GM23248 (cell line): ENCODE data around the gene MIOS. TPM values are rescaled to one million over a fixed set of nuclear protein-coding genes. Genes with fewer than 3 reads are reported as not detected.

Source experiments
- DNase-seq: peaks from one replicate; pipeline ENCODE4 v3.0.0-alpha.2; 2015
- H2AFZ ChIP-seq: fragments of 200-600 bp; sonication (generic); 2 replicates; pipeline ENCODE4 v1.6.1; 2016; ENCODE audit warnings: antibody characterized with exemption
- H3F3A ChIP-seq: fragments of 200-600 bp; sonication (generic); 2 replicates; pipeline ENCODE4 v1.6.1; 2016; ENCODE audit warnings: mild to moderate bottlenecking, antibody characterized with exemption, mixed run types; ENCODE audit not compliant: insufficient read depth
- H3K27ac ChIP-seq: fragments of 200-600 bp; sonication (generic); 2 replicates; pipeline ENCODE4 v1.5.1; 2016; ENCODE audit warnings: mild to moderate bottlenecking
- H3K27me3 ChIP-seq: fragments of 200-600 bp; sonication (generic); replicated peaks from 2 replicates; pipeline ENCODE4 v1.6.1; 2016; ENCODE audit warnings: mild to moderate bottlenecking; ENCODE audit not compliant: insufficient read depth
- H3K36me3 ChIP-seq: fragments of 200-600 bp; sonication (generic); 2 replicates; pipeline ENCODE4 v1.6.1; 2016; ENCODE audit warnings: low read depth, mild to moderate bottlenecking
- H3K4me1 ChIP-seq: fragments of 200-600 bp; sonication (generic); 2 replicates; pipeline ENCODE4 v1.6.1; 2016; ENCODE audit warnings: mild to moderate bottlenecking; ENCODE audit not compliant: insufficient read depth
- H3K4me2 ChIP-seq: fragments of 200-600 bp; sonication (generic); one replicate; pipeline ENCODE4 v1.6.1; 2016; ENCODE audit warnings: mild to moderate bottlenecking; ENCODE audit not compliant: unreplicated experiment
- H3K4me3 ChIP-seq: fragments of 200-600 bp; sonication (generic); 2 replicates; pipeline ENCODE4 v1.5.1; 2016; ENCODE audit warnings: mild to moderate bottlenecking
- H3K79me2 ChIP-seq: fragments of 200-600 bp; sonication (generic); 2 replicates; pipeline ENCODE4 v1.6.1; 2016; ENCODE audit warnings: mild to moderate bottlenecking; ENCODE audit not compliant: insufficient read depth
- H3K9ac ChIP-seq: fragments of 200-600 bp; sonication (generic); 2 replicates; pipeline ENCODE4 v1.6.1; 2016; ENCODE audit warnings: mild to moderate bottlenecking
- H3K9me2 ChIP-seq: fragments of 200-600 bp; sonication (generic); 2 replicates; pipeline ENCODE4 v1.6.1; 2016; ENCODE audit warnings: mixed run types, mild to moderate bottlenecking, moderate library complexity; ENCODE audit not compliant: insufficient read depth
- H3K9me3 ChIP-seq: fragments of 200-600 bp; sonication (generic); one replicate; pipeline ENCODE4 v1.6.1; 2017; ENCODE audit warnings: low read depth
- H4K20me1 ChIP-seq: fragments of 200-600 bp; sonication (generic); 2 replicates; pipeline ENCODE4 v1.6.0; 2016; ENCODE audit not compliant: insufficient read depth
- EZH2 ChIP-seq: fragments of 200-600 bp; sonication (generic); IDR thresholded peaks from 2 replicates; pipeline ENCODE4 v1.6.1; 2018; ENCODE audit warnings: antibody characterized with exemption, mild to moderate bottlenecking; ENCODE audit not compliant: insufficient read depth, poor library complexity, severe bottlenecking
- EZH2phosphoT487 ChIP-seq: fragments of 200-600 bp; sonication (generic); IDR thresholded peaks from 2 replicates; pipeline ENCODE4 v1.6.1; 2018; ENCODE audit warnings: antibody characterized with exemption, moderate library complexity, mild to moderate bottlenecking, low read depth; ENCODE audit not compliant: insufficient read depth
- WGBS, 2 experiments: methylation state at CpG; one replicate each; pipeline ENCODE4 v1.1.6; 2015 to 2017; ENCODE audit warnings: low lambda C conversion rate in 2 of 2, low coverage in 1 of 2; ENCODE audit errors: missing lambda C conversion rate in 2 of 2; 5-methylcytosine and 5-hydroxymethylcytosine counted together
- in situ Hi-C: fragments of 300-500 bp; cut with MboI; formaldehyde crosslinking; loops from 2 replicates; pipeline ENCODE4 v1.15.0; 2020
- polyA plus RNA-seq: library from polyadenylated mRNA; unstranded; fragments of >200 nt; fragmentation: Nextera tagmentation; extraction: Ambion mirVana; gene quantifications from 2 replicates; pipeline ENCODE4 v1.2.1, GENCODE V29; 2016
- total RNA-seq: library from RNA; depleted of rRNA; stranded (reverse); fragments of >200 nt; shearing (Covaris generic); gene quantifications from 2 replicates; pipeline ENCODE4 v1.2.3, GENCODE V29; 2014

Gene MIOS
- total and polyA plus RNA-seq, 2 experiments from 2014 or later, result 13.3 to 29.7 TPM

DNA sequence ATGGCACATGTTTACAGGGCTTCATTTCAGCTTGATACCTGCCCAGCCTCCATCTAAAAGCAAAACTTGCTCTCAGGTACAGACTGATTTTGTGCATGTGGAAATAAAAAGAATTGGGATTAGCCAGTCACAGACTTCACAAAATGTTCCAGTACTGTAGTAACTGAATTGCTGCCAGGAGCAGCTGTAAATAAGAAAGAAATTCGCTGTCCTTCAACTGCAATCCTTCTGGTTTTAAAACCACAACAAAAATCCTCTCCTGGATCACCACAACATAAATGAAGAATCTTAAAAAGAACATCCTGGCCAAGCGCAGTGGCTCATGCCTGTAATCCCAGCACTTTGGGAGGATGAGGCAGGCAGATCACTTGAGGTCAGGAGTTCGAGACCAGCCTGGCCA, 3.9 kb upstream of the MIOS start:
- 52 to 59% methylated on average over 3 of the region's 3 CpGs for WGBS, 2 experiments
- H3K36me3 ChIP-seq, result no peaks in the 10 kb centered on the region
- in situ Hi-C loops, result no loop called here
- no peak overlapping the region for H3K4me3 ChIP-seq
- no peak overlapping the region for H3K9ac ChIP-seq
- H3K4me1 ChIP-seq, result peaks cover 18% of the 10 kb centered on the region
- peak; percentile 52 for DNase-seq
- peaks cover 2% of the 10 kb centered on the region for H3K79me2 ChIP-seq
- H3F3A ChIP-seq, result peaks cover 34% of the 10 kb centered on the region
- H3K27me3 ChIP-seq, result no peaks in the 10 kb centered on the region
- H3K9me3 ChIP-seq, result peaks cover 3% of the 10 kb centered on the region
- H3K9me2 ChIP-seq, result no peaks in the 10 kb centered on the region
- H3K27ac ChIP-seq, result no peak overlapping the region
- H3K4me2 ChIP-seq, result no peak overlapping the region
- no peak overlapping the region for H2AFZ ChIP-seq
- no peak for TF ChIP-seq EZH2phosphoT487
- no peak for TF ChIP-seq EZH2
- no peaks in the 10 kb centered on the region for H4K20me1 ChIP-seq

DNA sequence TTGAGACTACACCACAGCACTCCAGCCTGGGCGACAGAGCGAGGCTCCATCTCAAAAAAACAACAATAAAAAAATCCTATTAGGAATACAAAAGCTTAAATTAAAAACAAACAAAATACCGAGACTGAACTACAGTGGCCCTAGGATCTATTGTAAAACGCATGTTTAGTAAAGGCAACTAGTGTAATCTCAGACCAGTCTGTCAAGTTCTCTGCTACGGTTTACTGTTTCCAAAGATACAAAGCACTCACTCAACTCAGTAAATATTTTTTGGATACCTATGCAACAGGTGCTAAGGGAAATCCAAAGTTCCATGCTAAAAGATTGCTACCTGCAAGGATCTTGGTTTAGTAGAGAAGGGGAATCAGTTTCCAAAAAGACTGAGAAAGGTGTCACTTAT, 3.4 kb upstream of the MIOS start:
- Histone ChIP-seq H3K4me3 (no peak overlapping the region), H3K9me3 (peaks cover 3% of the 10 kb centered on the region), H3K79me2 (peaks cover 7% of the 10 kb centered on the region), H3K27me3 (no peaks in the 10 kb centered on the region), H2AFZ (no peak overlapping the region), H3F3A (peaks cover 38% of the 10 kb centered on the region), H3K36me3 (no peaks in the 10 kb centered on the region), H3K4me2 (no peak overlapping the region), H3K27ac (no peak overlapping the region), H3K9ac (no peak overlapping the region), H4K20me1 (no peaks in the 10 kb centered on the region), H3K4me1 (peaks cover 23% of the 10 kb centered on the region), H3K9me2 (no peaks in the 10 kb centered on the region)
- 90 to 91% methylated on average over 5 of the region's 5 CpGs for WGBS, 2 experiments
- in situ Hi-C loops, result no loop called here
- TF ChIP-seq EZH2phosphoT487 (no peak), EZH2 (no peak)
- DNase-seq, result no peak

DNA sequence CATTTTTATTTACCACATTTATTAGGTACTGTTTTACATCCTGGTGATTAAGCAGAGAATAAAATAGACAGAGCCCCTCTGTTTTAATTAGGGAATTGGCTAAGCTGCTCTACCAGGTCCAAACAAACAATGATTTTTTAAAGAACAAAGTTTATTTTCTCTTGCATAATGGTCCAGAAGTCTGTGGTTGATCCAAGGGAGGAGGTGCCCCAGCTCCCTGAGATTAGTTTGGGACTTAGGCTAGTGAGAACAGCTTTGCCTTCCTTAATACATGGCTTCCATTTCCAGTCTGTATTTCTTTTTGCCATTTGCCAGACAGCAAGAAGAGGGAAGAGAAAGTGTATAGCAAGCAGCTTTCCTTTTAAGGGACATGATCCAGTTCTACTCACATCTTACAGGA, 2.9 kb upstream of the MIOS start:
- no peak overlapping the region for H2AFZ ChIP-seq
- H3K27me3 ChIP-seq, result no peaks in the 10 kb centered on the region
- H3K9me3 ChIP-seq, result peaks cover 3% of the 10 kb centered on the region
- peaks cover 28% of the 10 kb centered on the region for H3K4me1 ChIP-seq
- TF ChIP-seq EZH2, result no peak
- TF ChIP-seq EZH2phosphoT487, result no peak
- no peaks in the 10 kb centered on the region for H3K9me2 ChIP-seq
- H3K9ac ChIP-seq, result no peak overlapping the region
- no peaks in the 10 kb centered on the region for H4K20me1 ChIP-seq
- peak overlapping the region; percentile 33; the same call in 1 of the 2 replicates for H3K27ac ChIP-seq
- H3K79me2 ChIP-seq, result peaks cover 13% of the 10 kb centered on the region
- H3K4me2 ChIP-seq, result peak overlapping the region; percentile 52
- H3K36me3 ChIP-seq, result no peaks in the 10 kb centered on the region
- DNase-seq, result peak; percentile 21
- in situ Hi-C loops, result no loop called here
- H3F3A ChIP-seq, result peaks cover 38% of the 10 kb centered on the region
- no peak overlapping the region for H3K4me3 ChIP-seq

DNA sequence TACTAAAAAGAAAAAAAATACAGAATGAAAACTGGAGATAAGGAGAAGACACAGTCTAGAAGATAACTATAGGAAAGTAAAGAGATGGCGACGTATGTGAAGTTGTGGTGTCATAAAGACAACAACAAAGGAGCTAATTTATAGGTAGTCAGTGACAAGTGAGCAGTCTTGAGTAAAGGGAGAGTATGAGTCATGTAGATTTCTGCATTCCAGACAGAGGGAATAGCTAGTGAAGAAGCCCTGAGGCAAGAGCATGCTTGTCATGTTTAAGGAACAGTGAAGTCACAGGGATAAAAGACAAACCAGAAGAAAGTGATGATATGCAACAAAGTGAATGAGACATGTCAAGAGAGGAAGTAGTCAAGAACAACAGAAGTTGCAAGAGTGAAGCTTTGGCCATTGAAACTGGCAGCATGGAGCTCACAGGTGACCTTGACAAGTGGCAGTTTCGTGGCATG, 2.3 kb upstream of the MIOS start:
- Histone ChIP-seq H2AFZ (no peak overlapping the region), H3K4me2 (peak overlapping the region; percentile 52), H3K9ac (no peak overlapping the region), H4K20me1 (no peaks in the 10 kb centered on the region), H3F3A (peaks cover 38% of the 10 kb centered on the region), H3K4me1 (peaks cover 28% of the 10 kb centered on the region), H3K79me2 (peaks cover 18% of the 10 kb centered on the region), H3K9me2 (no peaks in the 10 kb centered on the region), H3K27me3 (no peaks in the 10 kb centered on the region), H3K36me3 (no peaks in the 10 kb centered on the region), H3K4me3 (no peak overlapping the region), H3K9me3 (peaks cover 3% of the 10 kb centered on the region), H3K27ac (peak overlapping the region; percentile 33)
- WGBS, 2 experiments, result 38 to 44% methylated on average over 3 of the region's 3 CpGs
- DNase-seq, result peak; percentile 89
- TF ChIP-seq EZH2phosphoT487 (no peak), EZH2 (no peak)
- in situ Hi-C loops, result no loop called here
